Tibial nerve (tissue), 4 donors: ENCODE data around the gene PKP1. TPM values are rescaled to one million over a fixed set of nuclear protein-coding genes. Genes with fewer than 3 reads are reported as not detected.

Experiments
- DNase-seq, 2 donors: peaks; one replicate each; pipeline ENCODE4 v3.0.0-alpha.2; 2019; ENCODE audit warnings: low spot score in 2 of 2
- H3K27ac ChIP-seq, 4 donors: fragments of 200-600 bp; sonication (generic) in 3 of 4; one replicate each; pipeline ENCODE4 v1.5.1; 2017 to 2019; ENCODE audit warnings: mild to moderate bottlenecking in 1 of 4
- H3K27me3 ChIP-seq, 2 donors: fragments of 200-600 bp; sonication (generic) in 1 of 2; one replicate each; pipeline versions ENCODE4 v1.5.1 to v1.6.0; 2017 to 2019
- H3K36me3 ChIP-seq, 3 donors: fragments of 200-600 bp; sonication (generic); one replicate each; pipeline ENCODE4 v1.5.1; 2018 to 2019
- H3K4me1 ChIP-seq, 4 donors: fragments of 200-600 bp; sonication (generic) in 3 of 4; one replicate each; pipeline ENCODE4 v1.5.1; 2017 to 2019
- H3K4me3 ChIP-seq, 4 donors: fragments of 200-600 bp; sonication (generic) in 3 of 4; one replicate each; pipeline ENCODE4 v1.5.1; 2017 to 2019; ENCODE audit warnings: mild to moderate bottlenecking in 1 of 4, moderate library complexity in 1 of 4
- H3K9me3 ChIP-seq, 4 donors: fragments of 200-600 bp; sonication (generic) in 3 of 4; one replicate each; pipeline ENCODE4 v1.5.1; 2017 to 2019
- EP300 ChIP-seq, 2 donors: sonication (generic); formaldehyde crosslinking; IDR thresholded peaks; one replicate each; pipeline ENCODE4 v1.6.1; 2017; ENCODE audit warnings: antibody characterized with exemption in 2 of 2, mild to moderate bottlenecking in 1 of 2
- POLR2A ChIP-seq, 2 donors: fragments of 450-650 bp; IDR thresholded peaks; one replicate each; pipeline ENCODE4 v1.6.1; 2017; ENCODE audit warnings: antibody characterized with exemption in 2 of 2, mild to moderate bottlenecking in 2 of 2, moderate library complexity in 2 of 2
- WGBS, 2 donors: methylation state at CpG; one replicate each; pipeline ENCODE4 v1.1.5; 2018; 5-methylcytosine and 5-hydroxymethylcytosine counted together
- total RNA-seq, 4 donors: library from RNA; depleted of rRNA; stranded (reverse); fragments of >200 nt; gene quantifications; one replicate each; pipeline ENCODE4 v1.1.0, GENCODE V29; 2016
- TF ChIP-seq, protein P1 (sequence below), 5 experiments: fragments of 200-600 bp in 3 of 5; fragments of 450-650 bp in 2 of 5; sonication (generic) in 3 of 5; IDR thresholded peaks; one replicate each; pipeline ENCODE4 v1.5.1; 2016 to 2019; ENCODE audit warnings: antibody characterized with exemption in 5 of 5, mild to moderate bottlenecking in 3 of 5, moderate library complexity in 2 of 5

Gene PKP1
- total RNA-seq, 4 donors from 2014 or later = 0.22 to 0.90 (median 0.39) TPM; not detected in 1

DNA sequence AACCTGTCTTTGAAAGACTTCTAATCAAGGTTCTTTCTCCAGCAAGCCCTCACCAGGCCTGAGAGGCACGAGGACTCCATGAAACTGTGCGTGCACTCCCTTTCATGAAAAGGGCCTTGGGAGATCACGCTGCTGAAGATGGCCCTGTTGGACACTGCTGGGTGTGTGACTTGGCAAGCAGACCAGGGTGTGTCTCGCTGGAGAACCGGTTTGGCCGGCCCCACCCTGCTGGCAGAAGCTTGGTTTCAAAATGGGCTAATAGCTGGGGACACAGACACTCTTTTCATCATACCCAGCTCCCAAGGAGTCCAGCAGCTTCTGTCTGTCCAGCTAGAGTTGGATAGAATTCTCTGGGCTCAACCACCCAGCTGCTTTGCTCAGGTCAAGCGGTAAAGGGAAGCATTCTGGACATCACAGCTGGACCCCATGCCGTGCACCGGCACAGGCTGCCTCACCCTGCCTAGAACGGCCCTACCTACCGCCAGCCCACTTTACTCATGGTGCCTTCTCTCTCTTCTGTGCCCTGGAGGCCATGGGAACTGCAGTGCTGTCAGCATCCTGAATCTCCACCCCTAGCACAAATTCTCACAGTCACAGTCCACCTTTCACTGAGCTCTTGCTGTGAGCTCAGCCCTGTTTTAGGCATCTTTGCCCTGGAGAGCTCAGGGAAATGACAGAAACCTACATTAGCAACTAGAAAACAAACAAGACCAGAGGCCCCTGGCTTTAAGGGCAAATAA is 24.6 kb downstream of the PKP1 start:
- no peaks in the 10 kb centered on the region for H3K36me3 ChIP-seq
- WGBS, 2 donors = 73 to 80% methylated on average over 7 to 11 of the region's 11 CpGs
- H3K9me3 ChIP-seq = no peaks in the 10 kb centered on the region
- no peak overlapping the region for H3K27ac ChIP-seq
- peaks cover 0 to 21% of the 10 kb centered on the region in 2 donors for H3K27me3 ChIP-seq
- H3K4me1 ChIP-seq = peaks cover 0 to 20% (median 0%) of the 10 kb centered on the region in 4 donors
- H3K4me3 ChIP-seq = no peak overlapping the region
- TF ChIP-seq POLR2A (IDR thresholded peaks at IDR 0.05) (no peak), EP300 (IDR thresholded peaks at IDR 0.05) (no peak)
- TF ChIP-seq, protein P1, sequence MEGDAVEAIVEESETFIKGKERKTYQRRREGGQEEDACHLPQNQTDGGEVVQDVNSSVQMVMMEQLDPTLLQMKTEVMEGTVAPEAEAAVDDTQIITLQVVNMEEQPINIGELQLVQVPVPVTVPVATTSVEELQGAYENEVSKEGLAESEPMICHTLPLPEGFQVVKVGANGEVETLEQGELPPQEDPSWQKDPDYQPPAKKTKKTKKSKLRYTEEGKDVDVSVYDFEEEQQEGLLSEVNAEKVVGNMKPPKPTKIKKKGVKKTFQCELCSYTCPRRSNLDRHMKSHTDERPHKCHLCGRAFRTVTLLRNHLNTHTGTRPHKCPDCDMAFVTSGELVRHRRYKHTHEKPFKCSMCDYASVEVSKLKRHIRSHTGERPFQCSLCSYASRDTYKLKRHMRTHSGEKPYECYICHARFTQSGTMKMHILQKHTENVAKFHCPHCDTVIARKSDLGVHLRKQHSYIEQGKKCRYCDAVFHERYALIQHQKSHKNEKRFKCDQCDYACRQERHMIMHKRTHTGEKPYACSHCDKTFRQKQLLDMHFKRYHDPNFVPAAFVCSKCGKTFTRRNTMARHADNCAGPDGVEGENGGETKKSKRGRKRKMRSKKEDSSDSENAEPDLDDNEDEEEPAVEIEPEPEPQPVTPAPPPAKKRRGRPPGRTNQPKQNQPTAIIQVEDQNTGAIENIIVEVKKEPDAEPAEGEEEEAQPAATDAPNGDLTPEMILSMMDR (IDR thresholded peaks at IDR 0.05) = no peak
- peak in 1 of 2 donors; percentile 14 for DNase-seq

- DNase-seq = peak; percentile 34 to 51
- peaks cover 0 to 16% of the 10 kb centered on the region in 2 donors for H3K27me3 ChIP-seq
- H3K9me3 ChIP-seq = no peaks in the 10 kb centered on the region
- H3K27ac ChIP-seq = peak overlapping the region in 1 of 4 donors; percentile 44
- no peak overlapping the region for H3K4me3 ChIP-seq
- H3K4me1 ChIP-seq = peaks cover 0 to 20% (median 0%) of the 10 kb centered on the region in 4 donors
- no peaks in the 10 kb centered on the region for H3K36me3 ChIP-seq
- TF ChIP-seq POLR2A (IDR thresholded peaks at IDR 0.05) (no peak), EP300 (IDR thresholded peaks at IDR 0.05) (peak in 1 of 2 donors; percentile 44)
- TF ChIP-seq, protein P1 (IDR thresholded peaks at IDR 0.05) = no peak
- 9 to 20% methylated on average over 5 to 9 of the region's 9 CpGs for WGBS, 2 donors
Observed at GRCh38 chr1:201309416-201309815, 26.1 kb downstream of the PKP1 start.

DNA sequence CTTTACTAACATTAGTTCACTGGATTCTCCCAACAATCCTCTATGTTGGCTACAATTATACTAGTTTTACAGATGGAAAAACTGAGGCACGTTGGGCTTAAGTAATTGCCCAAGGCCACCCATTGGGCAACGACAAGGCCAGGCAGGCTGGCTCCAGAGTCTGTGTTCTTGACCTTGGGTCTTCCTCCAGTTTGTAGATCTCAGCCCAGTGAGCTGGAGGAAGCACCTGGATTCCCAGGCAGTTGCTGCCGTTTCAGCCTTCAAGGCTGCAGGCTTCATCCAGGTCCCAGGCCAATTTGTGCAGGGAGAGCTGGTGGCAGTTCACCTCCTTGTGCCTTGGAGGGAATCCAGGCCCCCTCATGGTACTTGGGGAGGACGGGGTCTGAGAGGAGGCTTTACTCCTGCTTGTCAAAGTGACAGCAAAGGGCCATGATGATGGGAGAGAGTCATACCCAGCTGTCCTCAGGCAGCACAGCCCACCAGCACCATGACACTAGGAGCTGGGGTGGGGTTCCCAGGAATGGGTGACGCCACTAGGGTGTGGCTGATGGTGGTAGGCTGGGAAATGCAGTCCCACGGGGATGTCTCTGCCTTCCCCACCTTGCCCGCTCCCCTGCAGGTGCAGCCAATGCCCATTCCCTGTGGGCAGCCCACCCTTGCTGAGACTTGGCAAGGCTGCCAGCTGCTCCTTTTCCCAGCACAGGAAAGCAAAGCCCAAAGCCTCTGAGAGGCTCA is 27.1 kb downstream of the PKP1 start:
- H3K36me3 ChIP-seq = no peaks in the 10 kb centered on the region
- no peak for TF ChIP-seq POLR2A (IDR thresholded peaks at IDR 0.05)
- no peak for TF ChIP-seq EP300 (IDR thresholded peaks at IDR 0.05)
- TF ChIP-seq, protein P1 (IDR thresholded peaks at IDR 0.05) = no peak
- DNase-seq = no peak
- peaks cover 0 to 15% of the 10 kb centered on the region in 2 donors for H3K27me3 ChIP-seq
- H3K27ac ChIP-seq = no peak overlapping the region
- peaks cover 0 to 20% (median 0%) of the 10 kb centered on the region in 4 donors for H3K4me1 ChIP-seq
- no peaks in the 10 kb centered on the region for H3K9me3 ChIP-seq
- H3K4me3 ChIP-seq = no peak overlapping the region
- WGBS, 2 donors = 83 to 84% methylated on average over 6 to 7 of the region's 7 CpGs

DNA sequence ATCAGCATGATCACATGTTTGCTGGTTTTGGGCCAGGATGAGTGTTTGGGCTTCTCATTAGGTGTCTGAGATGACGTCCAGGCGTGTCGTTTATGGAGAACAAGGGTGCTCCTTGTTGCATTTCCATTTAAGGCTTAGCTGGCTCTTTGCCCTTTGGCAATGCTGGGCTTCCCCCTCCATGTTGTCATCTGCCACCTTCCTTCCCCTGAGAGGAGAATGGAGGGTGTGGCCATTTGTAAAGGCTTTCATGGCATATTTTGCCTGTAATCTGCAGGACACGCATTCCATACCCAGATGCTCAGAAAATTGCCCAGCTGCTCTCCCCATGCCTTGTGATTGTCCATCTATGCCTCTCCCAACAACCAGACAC is 27.7 kb downstream of the PKP1 start:
- peaks cover 0 to 15% of the 10 kb centered on the region in 2 donors for H3K27me3 ChIP-seq
- WGBS, 2 donors = 43 to 46% methylated on average over 4 of the region's 4 CpGs
- H3K9me3 ChIP-seq = no peaks in the 10 kb centered on the region
- no peak overlapping the region for H3K4me3 ChIP-seq
- TF ChIP-seq POLR2A (IDR thresholded peaks at IDR 0.05) (no peak), EP300 (IDR thresholded peaks at IDR 0.05) (no peak)
- TF ChIP-seq, protein P1 (IDR thresholded peaks at IDR 0.05) = no peak
- H3K27ac ChIP-seq = no peak overlapping the region
- no peaks in the 10 kb centered on the region for H3K36me3 ChIP-seq
- peaks cover 0 to 20% (median 0%) of the 10 kb centered on the region in 4 donors for H3K4me1 ChIP-seq
- peak in 1 of 2 donors; percentile 9 for DNase-seq
